DOHH2 (cell line): ENCODE results near the gene NPRL2.

Experiments
- H3F3A ChIP-seq: fragments of 200-600 bp; sonication (generic), shearing (Covaris generic); 2 replicates; pipeline ENCODE4 v1.6.0; 2016; ENCODE audit warnings: antibody characterized with exemption, mild to moderate bottlenecking; ENCODE audit not compliant: control insufficient read depth, insufficient read depth
- H3K27ac ChIP-seq: fragments of 200-600 bp; sonication (generic); 2 replicates; pipeline ENCODE4 v1.5.1; 2014; ENCODE audit warnings: low read depth, mild to moderate bottlenecking, low read length, moderate library complexity
- H3K27me3 ChIP-seq: fragments of 200-600 bp; sonication (generic); 2 replicates; pipeline ENCODE4 v1.6.1; 2014; ENCODE audit warnings: mild to moderate bottlenecking, low read length, mixed read lengths; ENCODE audit not compliant: control insufficient read depth
- H3K36me3 ChIP-seq: fragments of 200-600 bp; sonication (generic); 2 replicates; pipeline ENCODE4 v1.6.1; 2014; ENCODE audit warnings: mild to moderate bottlenecking, low read length, moderate library complexity, mixed read lengths; ENCODE audit not compliant: control insufficient read depth
- H3K4me1 ChIP-seq: fragments of 200-600 bp; sonication (generic); 2 replicates; pipeline ENCODE4 v1.6.1; 2014; ENCODE audit warnings: mild to moderate bottlenecking, low read length, mixed read lengths; ENCODE audit not compliant: control insufficient read depth
- H3K4me2 ChIP-seq: fragments of 200-600 bp; sonication (generic); 2 replicates; pipeline ENCODE4 v1.6.0; 2014; ENCODE audit warnings: mild to moderate bottlenecking, low read length, moderate library complexity
- H3K4me3 ChIP-seq: fragments of 200-600 bp; sonication (generic); 2 replicates; pipeline ENCODE4 v1.5.1; 2014; ENCODE audit warnings: mild to moderate bottlenecking, low read length, mixed read lengths
- H3K79me2 ChIP-seq: fragments of 200-600 bp; sonication (generic); 2 replicates; pipeline ENCODE4 v1.6.1; 2014; ENCODE audit warnings: mild to moderate bottlenecking, low read length, mixed read lengths; ENCODE audit not compliant: control insufficient read depth
- H3K9me2 ChIP-seq: fragments of 200-600 bp; sonication (generic); replicated peaks from 2 replicates; pipeline ENCODE4 v1.6.1; 2014; ENCODE audit warnings: mild to moderate bottlenecking, low read length, mixed read lengths; ENCODE audit not compliant: control insufficient read depth
- H3K9me3 ChIP-seq: fragments of 200-600 bp; sonication (generic); 2 replicates; pipeline ENCODE4 v1.6.1; 2014; ENCODE audit warnings: antibody characterized with exemption, low read length, mixed read lengths; ENCODE audit not compliant: control insufficient read depth, insufficient read depth
- H4K20me1 ChIP-seq: fragments of 200-600 bp; sonication (generic); 2 replicates; pipeline ENCODE4 v1.6.0; 2014; ENCODE audit warnings: low read depth, mild to moderate bottlenecking, antibody characterized with exemption, low read length, moderate library complexity; ENCODE audit not compliant: control insufficient read depth, insufficient read depth
- EZH2phosphoT487 ChIP-seq: fragments of 200-600 bp; sonication (generic); IDR thresholded peaks from 2 replicates; pipeline ENCODE4 v1.6.1; 2017; ENCODE audit warnings: borderline replicate concordance, mild to moderate bottlenecking, antibody characterized with exemption, low read length, moderate library complexity, mixed read lengths
- TF ChIP-seq, protein P1 (sequence below): fragments of 200-600 bp; sonication (generic); IDR thresholded peaks from one replicate; pipeline ENCODE4 v1.5.1; 2014; ENCODE audit warnings: antibody characterized with exemption, mild to moderate bottlenecking, low read depth, low read length; ENCODE audit not compliant: poor library complexity, severe bottlenecking

NPRL2 gene

DNA sequence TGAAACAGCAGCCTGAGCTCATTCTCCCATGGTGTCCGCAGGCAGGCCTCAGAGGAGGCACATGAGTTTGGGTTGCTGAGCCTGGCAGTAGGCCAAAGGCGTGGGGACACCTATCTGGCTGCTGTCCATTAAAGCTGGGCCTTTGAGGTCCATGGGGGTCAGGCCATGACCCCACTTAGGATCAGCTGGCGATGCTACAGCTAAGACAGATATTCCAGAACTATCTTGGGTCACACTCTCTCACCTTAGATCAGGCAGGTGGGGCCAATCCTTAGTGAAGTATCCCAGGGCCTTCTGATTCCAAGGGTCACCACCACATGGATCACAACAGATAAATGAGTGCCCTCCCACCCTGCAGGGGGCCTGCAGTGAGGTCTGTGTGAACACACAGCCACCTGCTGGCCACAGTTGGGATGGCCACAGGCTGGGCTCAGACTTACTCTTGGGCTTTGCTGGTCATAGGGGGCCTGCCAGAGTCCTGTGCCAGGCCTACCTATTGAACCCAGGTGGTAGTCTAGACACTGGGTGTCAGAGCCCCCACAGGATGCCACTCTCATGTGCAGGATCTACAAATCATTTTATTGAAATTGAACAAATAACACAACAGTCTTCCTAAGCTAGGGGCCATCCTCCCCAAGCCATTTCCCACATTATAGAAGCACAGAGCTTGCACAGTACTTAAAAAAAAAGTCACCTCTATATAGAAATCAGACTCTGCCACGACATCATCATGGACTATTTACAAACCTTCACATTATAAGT, 26.0 kb downstream of the NPRL2 start:
- Histone ChIP-seq H3F3A (peaks cover 9% of the 10 kb centered on the region), H3K4me1 (peaks cover 38% of the 10 kb centered on the region), H3K4me3 (no peak overlapping the region), H3K27me3 (no peaks in the 10 kb centered on the region), H3K79me2 (peaks cover 24% of the 10 kb centered on the region), H3K27ac (no peak overlapping the region), H3K9me3 (no peaks in the 10 kb centered on the region), H3K36me3 (peaks cover 32% of the 10 kb centered on the region), H3K9me2 (no peaks in the 10 kb centered on the region), H4K20me1 (no peaks in the 10 kb centered on the region), H3K4me2 (no peak overlapping the region)
- TF ChIP-seq EZH2phosphoT487: no peak
- TF ChIP-seq, protein P1, sequence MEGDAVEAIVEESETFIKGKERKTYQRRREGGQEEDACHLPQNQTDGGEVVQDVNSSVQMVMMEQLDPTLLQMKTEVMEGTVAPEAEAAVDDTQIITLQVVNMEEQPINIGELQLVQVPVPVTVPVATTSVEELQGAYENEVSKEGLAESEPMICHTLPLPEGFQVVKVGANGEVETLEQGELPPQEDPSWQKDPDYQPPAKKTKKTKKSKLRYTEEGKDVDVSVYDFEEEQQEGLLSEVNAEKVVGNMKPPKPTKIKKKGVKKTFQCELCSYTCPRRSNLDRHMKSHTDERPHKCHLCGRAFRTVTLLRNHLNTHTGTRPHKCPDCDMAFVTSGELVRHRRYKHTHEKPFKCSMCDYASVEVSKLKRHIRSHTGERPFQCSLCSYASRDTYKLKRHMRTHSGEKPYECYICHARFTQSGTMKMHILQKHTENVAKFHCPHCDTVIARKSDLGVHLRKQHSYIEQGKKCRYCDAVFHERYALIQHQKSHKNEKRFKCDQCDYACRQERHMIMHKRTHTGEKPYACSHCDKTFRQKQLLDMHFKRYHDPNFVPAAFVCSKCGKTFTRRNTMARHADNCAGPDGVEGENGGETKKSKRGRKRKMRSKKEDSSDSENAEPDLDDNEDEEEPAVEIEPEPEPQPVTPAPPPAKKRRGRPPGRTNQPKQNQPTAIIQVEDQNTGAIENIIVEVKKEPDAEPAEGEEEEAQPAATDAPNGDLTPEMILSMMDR: peak; percentile 90

DNA sequence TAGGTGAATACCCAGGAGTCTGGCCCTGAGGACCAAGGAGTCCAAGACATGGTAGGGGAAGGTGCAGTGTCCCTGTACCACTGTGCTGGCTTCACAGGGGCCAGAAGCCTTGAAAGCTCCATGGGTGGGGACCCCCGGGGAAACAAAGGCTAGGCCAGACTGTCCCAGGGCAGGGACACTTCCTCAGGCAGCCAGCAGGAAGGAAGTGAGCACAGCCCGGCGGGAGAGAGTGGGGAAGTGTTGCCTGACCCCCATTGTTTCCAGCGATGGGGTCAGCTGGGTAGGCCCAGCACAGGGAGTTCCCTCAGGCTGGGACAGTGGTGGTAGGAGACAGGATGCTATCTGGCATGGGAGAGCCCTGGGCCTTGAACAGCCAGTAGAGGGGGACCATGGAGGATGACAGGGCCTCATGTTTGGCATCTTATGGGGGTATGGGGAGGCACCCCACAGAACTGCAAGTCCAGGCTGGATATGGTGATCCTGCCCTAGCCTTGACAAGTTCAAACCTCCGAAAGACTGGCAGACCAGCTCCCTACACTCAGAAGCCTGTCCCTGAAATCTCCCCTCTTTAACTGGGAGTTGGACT, 26.9 kb downstream of the NPRL2 start:
- Histone ChIP-seq H3K27me3 (no peaks in the 10 kb centered on the region), H3K9me2 (no peaks in the 10 kb centered on the region), H3K36me3 (peaks cover 31% of the 10 kb centered on the region), H4K20me1 (no peaks in the 10 kb centered on the region), H3K4me1 (peaks cover 34% of the 10 kb centered on the region), H3K79me2 (peaks cover 24% of the 10 kb centered on the region), H3F3A (peaks cover 4% of the 10 kb centered on the region), H3K9me3 (no peaks in the 10 kb centered on the region), H3K27ac (no peak overlapping the region), H3K4me2 (no peak overlapping the region), H3K4me3 (no peak overlapping the region)
- no peak for TF ChIP-seq EZH2phosphoT487
- TF ChIP-seq, protein P1: no peak

DNA sequence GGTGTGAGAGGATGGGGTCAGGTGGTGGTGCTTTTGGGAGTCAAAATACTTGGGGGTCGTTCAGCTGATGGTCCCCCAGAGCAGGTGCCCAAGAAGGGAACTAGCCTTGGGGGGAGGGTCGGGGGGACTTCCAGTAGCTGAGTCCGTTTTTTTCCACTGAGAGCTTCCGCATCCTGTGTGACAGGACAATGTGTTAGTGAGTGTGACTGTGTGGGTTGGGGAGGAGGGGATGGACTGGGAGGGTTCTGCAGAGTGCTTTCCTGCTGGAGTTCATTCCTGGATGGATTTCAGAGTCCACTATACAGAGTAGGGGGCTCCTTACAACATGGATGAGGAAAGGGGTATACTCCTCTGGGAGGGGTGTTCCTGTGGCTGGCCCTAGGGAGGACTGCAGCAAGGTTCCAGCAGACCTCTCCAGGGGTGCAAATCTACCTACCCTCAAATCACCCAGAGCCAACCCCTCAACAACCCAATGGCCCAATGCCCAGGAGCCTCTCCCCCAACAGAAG, 27.4 kb downstream of the NPRL2 start:
- no peaks in the 10 kb centered on the region for H4K20me1 ChIP-seq
- H3K9me3 ChIP-seq: no peaks in the 10 kb centered on the region
- H3K27me3 ChIP-seq: no peaks in the 10 kb centered on the region
- peaks cover 35% of the 10 kb centered on the region for H3K36me3 ChIP-seq
- H3K4me2 ChIP-seq: no peak overlapping the region
- H3K9me2 ChIP-seq: no peaks in the 10 kb centered on the region
- H3K4me3 ChIP-seq: no peak overlapping the region
- peaks cover 29% of the 10 kb centered on the region for H3K4me1 ChIP-seq
- peaks cover 24% of the 10 kb centered on the region for H3K79me2 ChIP-seq
- H3F3A ChIP-seq: no peaks in the 10 kb centered on the region; the same call in 1 of the 2 replicates
- H3K27ac ChIP-seq: no peak overlapping the region
- TF ChIP-seq EZH2phosphoT487: no peak
- TF ChIP-seq, protein P1: no peak
